ENCODE measurements around the gene TXN2. TPM values are rescaled to one million over a fixed set of nuclear protein-coding genes. Genes with fewer than 3 reads are reported as not detected.

The TXN2 gene
- total and polyA plus RNA-seq, 2 experiments from 2014 or later: 23.0 to 50.3 TPM

DNA sequence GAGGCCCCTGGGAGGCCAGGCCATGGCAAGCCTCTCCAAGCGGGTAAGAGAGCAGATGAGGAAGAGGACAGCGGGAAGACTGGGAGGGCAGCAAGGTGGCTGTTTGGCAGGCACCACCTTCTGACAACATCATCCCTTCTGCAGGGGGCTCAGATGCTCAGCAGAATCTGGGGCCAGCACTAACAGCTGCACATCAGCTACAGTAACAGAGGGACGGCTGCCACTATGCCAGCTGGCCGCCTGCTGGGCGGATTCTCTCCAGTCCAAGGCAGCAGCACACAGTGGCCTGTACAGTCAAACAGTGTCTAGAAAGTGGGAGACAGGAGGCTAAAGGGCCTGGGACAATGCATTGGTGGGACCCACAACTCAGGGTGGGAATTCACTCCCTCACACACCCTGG is 10.7 kb upstream of the TXN2 start (continued):
- TF ChIP-seq, protein P1, sequence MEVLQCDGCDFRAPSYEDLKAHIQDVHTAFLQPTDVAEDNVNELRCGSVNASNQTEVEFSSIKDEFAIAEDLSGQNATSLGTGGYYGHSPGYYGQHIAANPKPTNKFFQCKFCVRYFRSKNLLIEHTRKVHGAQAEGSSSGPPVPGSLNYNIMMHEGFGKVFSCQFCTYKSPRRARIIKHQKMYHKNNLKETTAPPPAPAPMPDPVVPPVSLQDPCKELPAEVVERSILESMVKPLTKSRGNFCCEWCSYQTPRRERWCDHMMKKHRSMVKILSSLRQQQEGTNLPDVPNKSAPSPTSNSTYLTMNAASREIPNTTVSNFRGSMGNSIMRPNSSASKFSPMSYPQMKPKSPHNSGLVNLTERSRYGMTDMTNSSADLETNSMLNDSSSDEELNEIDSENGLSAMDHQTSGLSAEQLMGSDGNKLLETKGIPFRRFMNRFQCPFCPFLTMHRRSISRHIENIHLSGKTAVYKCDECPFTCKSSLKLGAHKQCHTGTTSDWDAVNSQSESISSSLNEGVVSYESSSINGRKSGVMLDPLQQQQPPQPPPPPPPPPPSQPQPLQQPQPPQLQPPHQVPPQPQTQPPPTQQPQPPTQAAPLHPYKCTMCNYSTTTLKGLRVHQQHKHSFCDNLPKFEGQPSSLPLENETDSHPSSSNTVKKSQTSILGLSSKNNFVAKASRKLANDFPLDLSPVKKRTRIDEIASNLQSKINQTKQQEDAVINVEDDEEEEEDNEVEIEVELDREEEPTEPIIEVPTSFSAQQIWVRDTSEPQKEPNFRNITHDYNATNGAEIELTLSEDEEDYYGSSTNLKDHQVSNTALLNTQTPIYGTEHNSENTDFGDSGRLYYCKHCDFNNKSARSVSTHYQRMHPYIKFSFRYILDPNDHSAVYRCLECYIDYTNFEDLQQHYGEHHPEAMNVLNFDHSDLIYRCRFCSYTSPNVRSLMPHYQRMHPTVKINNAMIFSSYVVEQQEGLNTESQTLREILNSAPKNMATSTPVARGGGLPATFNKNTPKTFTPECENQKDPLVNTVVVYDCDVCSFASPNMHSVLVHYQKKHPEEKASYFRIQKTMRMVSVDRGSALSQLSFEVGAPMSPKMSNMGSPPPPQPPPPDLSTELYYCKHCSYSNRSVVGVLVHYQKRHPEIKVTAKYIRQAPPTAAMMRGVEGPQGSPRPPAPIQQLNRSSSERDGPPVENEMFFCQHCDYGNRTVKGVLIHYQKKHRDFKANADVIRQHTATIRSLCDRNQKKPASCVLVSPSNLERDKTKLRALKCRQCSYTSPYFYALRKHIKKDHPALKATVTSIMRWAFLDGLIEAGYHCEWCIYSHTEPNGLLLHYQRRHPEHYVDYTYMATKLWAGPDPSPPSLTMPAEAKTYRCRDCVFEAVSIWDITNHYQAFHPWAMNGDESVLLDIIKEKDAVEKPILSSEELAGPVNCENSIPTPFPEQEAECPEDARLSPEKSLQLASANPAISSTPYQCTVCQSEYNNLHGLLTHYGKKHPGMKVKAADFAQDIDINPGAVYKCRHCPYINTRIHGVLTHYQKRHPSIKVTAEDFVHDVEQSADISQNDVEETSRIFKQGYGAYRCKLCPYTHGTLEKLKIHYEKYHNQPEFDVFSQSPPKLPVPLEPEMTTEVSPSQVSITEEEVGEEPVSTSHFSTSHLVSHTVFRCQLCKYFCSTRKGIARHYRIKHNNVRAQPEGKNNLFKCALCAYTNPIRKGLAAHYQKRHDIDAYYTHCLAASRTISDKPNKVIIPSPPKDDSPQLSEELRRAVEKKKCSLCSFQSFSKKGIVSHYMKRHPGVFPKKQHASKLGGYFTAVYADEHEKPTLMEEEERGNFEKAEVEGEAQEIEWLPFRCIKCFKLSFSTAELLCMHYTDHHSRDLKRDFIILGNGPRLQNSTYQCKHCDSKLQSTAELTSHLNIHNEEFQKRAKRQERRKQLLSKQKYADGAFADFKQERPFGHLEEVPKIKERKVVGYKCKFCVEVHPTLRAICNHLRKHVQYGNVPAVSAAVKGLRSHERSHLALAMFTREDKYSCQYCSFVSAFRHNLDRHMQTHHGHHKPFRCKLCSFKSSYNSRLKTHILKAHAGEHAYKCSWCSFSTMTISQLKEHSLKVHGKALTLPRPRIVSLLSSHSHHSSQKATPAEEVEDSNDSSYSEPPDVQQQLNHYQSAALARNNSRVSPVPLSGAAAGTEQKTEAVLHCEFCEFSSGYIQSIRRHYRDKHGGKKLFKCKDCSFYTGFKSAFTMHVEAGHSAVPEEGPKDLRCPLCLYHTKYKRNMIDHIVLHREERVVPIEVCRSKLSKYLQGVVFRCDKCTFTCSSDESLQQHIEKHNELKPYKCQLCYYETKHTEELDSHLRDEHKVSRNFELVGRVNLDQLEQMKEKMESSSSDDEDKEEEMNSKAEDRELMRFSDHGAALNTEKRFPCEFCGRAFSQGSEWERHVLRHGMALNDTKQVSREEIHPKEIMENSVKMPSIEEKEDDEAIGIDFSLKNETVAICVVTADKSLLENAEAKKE (CRISPR knock-in tag; IDR thresholded peaks at IDR 0.05): no peak
- TF ChIP-seq ZNF114 (CRISPR knock-in tag; IDR thresholded peaks at IDR 0.05): no peak

GRCh38 chr22:36491155-36491554 is 9.7 kb upstream of the TXN2 start:
- Histone ChIP-seq H3K4me2 (no peak overlapping the region), H3K79me2 (replicated peaks; ENCODE audit: insufficient read depth) (no peaks in the 10 kb centered on the region), H4K20me1 (replicated peaks; ENCODE audit: insufficient read depth) (no peaks in the 10 kb centered on the region), H3K27ac (ENCODE audit: low read depth) (no peak overlapping the region), H3K4me1 (ENCODE audit: insufficient read depth) (no peaks in the 10 kb centered on the region), H3K36me3 (ENCODE audit: insufficient read depth) (no peaks in the 10 kb centered on the region; the same call in 1 of the 2 replicates), H3F3A (replicated peaks; ENCODE audit: low read depth) (no peaks in the 10 kb centered on the region), H3K27me3 (ENCODE audit: insufficient read depth) (no peaks in the 10 kb centered on the region), H3K4me3 (no peak overlapping the region), H2AFZ (no peak overlapping the region), H3K9me2 (ENCODE audit: insufficient read depth) (no peaks in the 10 kb centered on the region)
- no peaks in the 10 kb centered on the region for H3K4me1 Mint-ChIP-seq
- H3K36me3 Mint-ChIP-seq (ENCODE audit: low read depth): peaks cover 49% of the 10 kb centered on the region
- H3K27me3 Mint-ChIP-seq (ENCODE audit: insufficient read depth, low read depth, poor library complexity): no peaks in the 10 kb centered on the region
- no peak overlapping the region for H3K4me3 Mint-ChIP-seq
- DNase-seq (ENCODE audit: low spot score): no peak
- H3K27ac Mint-ChIP-seq: no peak overlapping the region
- H3K9me3 Mint-ChIP-seq: peaks cover 13% of the 10 kb centered on the region
- no peak for ATAC-seq
- TF ChIP-seq CREB1 (CRISPR knock-in tag; IDR thresholded peaks at IDR 0.05; ENCODE audit: low read depth): no peak
- TF ChIP-seq, protein P2, sequence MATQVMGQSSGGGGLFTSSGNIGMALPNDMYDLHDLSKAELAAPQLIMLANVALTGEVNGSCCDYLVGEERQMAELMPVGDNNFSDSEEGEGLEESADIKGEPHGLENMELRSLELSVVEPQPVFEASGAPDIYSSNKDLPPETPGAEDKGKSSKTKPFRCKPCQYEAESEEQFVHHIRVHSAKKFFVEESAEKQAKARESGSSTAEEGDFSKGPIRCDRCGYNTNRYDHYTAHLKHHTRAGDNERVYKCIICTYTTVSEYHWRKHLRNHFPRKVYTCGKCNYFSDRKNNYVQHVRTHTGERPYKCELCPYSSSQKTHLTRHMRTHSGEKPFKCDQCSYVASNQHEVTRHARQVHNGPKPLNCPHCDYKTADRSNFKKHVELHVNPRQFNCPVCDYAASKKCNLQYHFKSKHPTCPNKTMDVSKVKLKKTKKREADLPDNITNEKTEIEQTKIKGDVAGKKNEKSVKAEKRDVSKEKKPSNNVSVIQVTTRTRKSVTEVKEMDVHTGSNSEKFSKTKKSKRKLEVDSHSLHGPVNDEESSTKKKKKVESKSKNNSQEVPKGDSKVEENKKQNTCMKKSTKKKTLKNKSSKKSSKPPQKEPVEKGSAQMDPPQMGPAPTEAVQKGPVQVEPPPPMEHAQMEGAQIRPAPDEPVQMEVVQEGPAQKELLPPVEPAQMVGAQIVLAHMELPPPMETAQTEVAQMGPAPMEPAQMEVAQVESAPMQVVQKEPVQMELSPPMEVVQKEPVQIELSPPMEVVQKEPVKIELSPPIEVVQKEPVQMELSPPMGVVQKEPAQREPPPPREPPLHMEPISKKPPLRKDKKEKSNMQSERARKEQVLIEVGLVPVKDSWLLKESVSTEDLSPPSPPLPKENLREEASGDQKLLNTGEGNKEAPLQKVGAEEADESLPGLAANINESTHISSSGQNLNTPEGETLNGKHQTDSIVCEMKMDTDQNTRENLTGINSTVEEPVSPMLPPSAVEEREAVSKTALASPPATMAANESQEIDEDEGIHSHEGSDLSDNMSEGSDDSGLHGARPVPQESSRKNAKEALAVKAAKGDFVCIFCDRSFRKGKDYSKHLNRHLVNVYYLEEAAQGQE (IDR thresholded peaks at IDR 0.05; ENCODE audit: unreplicated experiment): no peak
- TF ChIP-seq, protein P3, sequence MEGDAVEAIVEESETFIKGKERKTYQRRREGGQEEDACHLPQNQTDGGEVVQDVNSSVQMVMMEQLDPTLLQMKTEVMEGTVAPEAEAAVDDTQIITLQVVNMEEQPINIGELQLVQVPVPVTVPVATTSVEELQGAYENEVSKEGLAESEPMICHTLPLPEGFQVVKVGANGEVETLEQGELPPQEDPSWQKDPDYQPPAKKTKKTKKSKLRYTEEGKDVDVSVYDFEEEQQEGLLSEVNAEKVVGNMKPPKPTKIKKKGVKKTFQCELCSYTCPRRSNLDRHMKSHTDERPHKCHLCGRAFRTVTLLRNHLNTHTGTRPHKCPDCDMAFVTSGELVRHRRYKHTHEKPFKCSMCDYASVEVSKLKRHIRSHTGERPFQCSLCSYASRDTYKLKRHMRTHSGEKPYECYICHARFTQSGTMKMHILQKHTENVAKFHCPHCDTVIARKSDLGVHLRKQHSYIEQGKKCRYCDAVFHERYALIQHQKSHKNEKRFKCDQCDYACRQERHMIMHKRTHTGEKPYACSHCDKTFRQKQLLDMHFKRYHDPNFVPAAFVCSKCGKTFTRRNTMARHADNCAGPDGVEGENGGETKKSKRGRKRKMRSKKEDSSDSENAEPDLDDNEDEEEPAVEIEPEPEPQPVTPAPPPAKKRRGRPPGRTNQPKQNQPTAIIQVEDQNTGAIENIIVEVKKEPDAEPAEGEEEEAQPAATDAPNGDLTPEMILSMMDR (conservative IDR thresholded peaks at IDR 0.05; ENCODE audit: low read depth in 2 of 2): no peak
- TF ChIP-seq EZH2phosphoT487 (IDR thresholded peaks at IDR 0.05; ENCODE audit: unreplicated experiment): no peak
- TF ChIP-seq ZNF114 (CRISPR knock-in tag; IDR thresholded peaks at IDR 0.05): no peak

All from GM23338 (cell line).